Midbrain (tissue), 1 donor: ENCODE data around the gene RNF150.

Source experiments
- DNase-seq: peaks from one replicate; lab custom pipeline; 2025; lab: John Stamatoyannopoulos, UW

The RNF150 gene

GRCh38 chr4:140906993-140907962 lies 226.0 kb downstream of the RNF150 start:
- no peak for DNase-seq

GRCh38 chr4:140904904-140905303 lies 228.4 kb downstream of the RNF150 start:
- no peak for DNase-seq

GRCh38 chr4:140903522-140904475 lies 229.5 kb downstream of the RNF150 start:
- no peak for DNase-seq

- no peak for DNase-seq
These were observed 231.4 kb downstream of the RNF150 start for GRCh38 chr4:140901736-140902336.

- no peak for DNase-seq
These were observed 239.3 kb downstream of the RNF150 start for GRCh38 chr4:140893939-140894338.

GRCh38 chr4:140888054-140888453 lies 245.2 kb downstream of the RNF150 start:
- no peak for DNase-seq

- no peak for DNase-seq
These were observed 245.8 kb downstream of the RNF150 start for GRCh38 chr4:140887467-140887866.

- DNase-seq = peak; percentile 26
These were observed 248.7 kb downstream of the RNF150 start for GRCh38 chr4:140884431-140885058.

- DNase-seq = no peak
These were observed 255.5 kb downstream of the RNF150 start for GRCh38 chr4:140877781-140878180.

- no peak for DNase-seq
These were observed 256.5 kb downstream of the RNF150 start for GRCh38 chr4:140876615-140877364.

GRCh38 chr4:140875746-140876452 lies 257.4 kb downstream of the RNF150 start:
- peak; percentile 12 for DNase-seq

GRCh38 chr4:140874056-140874455 lies 259.2 kb downstream of the RNF150 start:
- no peak for DNase-seq

- no peak for DNase-seq
These were observed 261.9 kb downstream of the RNF150 start for GRCh38 chr4:140871368-140871767.

- no peak for DNase-seq
These were observed 262.8 kb downstream of the RNF150 start for GRCh38 chr4:140870427-140870826.

GRCh38 chr4:140869446-140869845 lies 263.8 kb downstream of the RNF150 start:
- no peak for DNase-seq

- DNase-seq = no peak
These were observed 265.9 kb downstream of the RNF150 start for GRCh38 chr4:140867356-140867755.

- DNase-seq = no peak
These were observed 266.7 kb downstream of the RNF150 start for GRCh38 chr4:140866492-140867005.

- no peak for DNase-seq
These were observed 267.7 kb downstream of the RNF150 start for GRCh38 chr4:140865253-140866217.

GRCh38 chr4:140863197-140863596 lies 270.1 kb downstream of the RNF150 start:
- DNase-seq = no peak
